ENCODE measurements around the gene BICRA. TPM values are rescaled to one million over a fixed set of nuclear protein-coding genes. Genes with fewer than 3 reads are reported as not detected.

The BICRA gene
- total and polyA plus RNA-seq, 2 donors (not counting 1 experiment from before 2014, with no cell fraction given), result 14.1 to 34.7 TPM

- WGBS (ENCODE audit: insufficient coverage), result no CpG with 5 or more reads among the region's 1 CpG
- CTCF ChIA-PET, result no interaction called here
- peaks cover 96% of the 10 kb centered on the region for H3K79me2 ChIP-seq (ENCODE audit: control insufficient read depth, insufficient read depth, low read length)
Measured at GRCh38 chr19:47649588-47649987, 40.7 kb downstream of the BICRA start.

GRCh38 chr19:47650700-47651099 lies 41.8 kb downstream of the BICRA start:
- Mint-ChIP-seq H3K9me3 (ENCODE audit: insufficient read depth) (no peaks in the 10 kb centered on the region), H3K27me3 (no peaks in the 10 kb centered on the region), H3K4me3 (no peak overlapping the region), H3K27ac (no peak overlapping the region), H3K4me1 (peaks cover 5% of the 10 kb centered on the region)
- no peak overlapping the region for H3K9ac ChIP-seq (ENCODE audit: low read length)
- DNase-seq (no peak), ATAC-seq (ENCODE audit: low read depth) (no peak)
- no peak overlapping the region for H3K4me3 ChIP-seq (ENCODE audit: control extremely low read depth in 1 of 5, extremely low read depth in 1 of 5, insufficient read depth in 1 of 5, low read depth in 2 of 5, low read length in 4 of 5)
- H3K27me3 ChIP-seq (replicated peaks in 1 of 4; ENCODE audit: control extremely low read depth in 1 of 4, control insufficient read depth in 3 of 4, insufficient read depth in 4 of 4, low read length in 3 of 4), result no peaks in the 10 kb centered on the region
- WGBS (ENCODE audit: insufficient coverage), result 97% methylated on average over 7 of the region's 7 CpGs
- peaks cover 86% of the 10 kb centered on the region for H4K20me1 ChIP-seq (ENCODE audit: control insufficient read depth, insufficient read depth, low read length, poor library complexity, severe bottlenecking)
- H3K27ac ChIP-seq (ENCODE audit: low read length in 2 of 2), result no peak overlapping the region
- POLR2A ChIA-PET, result no interaction called here
- peaks cover 0 to 26% of the 10 kb centered on the region in 2 experiments for H3K36me3 ChIP-seq (replicated peaks in 1 of 2; ENCODE audit: control extremely low read depth in 1 of 2, control insufficient read depth in 1 of 2, extremely low read depth in 1 of 2, insufficient read depth in 2 of 2, low read length in 1 of 2)
- intact Hi-C loops (cut with micrococcal nuclease), result no loop called here
- peaks cover 93% of the 10 kb centered on the region for H3K79me2 ChIP-seq (ENCODE audit: control insufficient read depth, insufficient read depth, low read length)
- no peak for TF ChIP-seq CTCF (IDR thresholded peaks at IDR 0.05)
- TF ChIP-seq EZH2 (IDR thresholded peaks at IDR 0.05; ENCODE audit: borderline replicate concordance, insufficient read depth, low read depth, low read length, poor library complexity, severe bottlenecking), result no peak
- no peak overlapping the region for H3K4me2 ChIP-seq (replicated peaks; ENCODE audit: low read depth, low read length, poor library complexity, severe bottlenecking)
- CTCF ChIA-PET, result no interaction called here
- H3K9me3 ChIP-seq (ENCODE audit: control extremely low read depth in 1 of 3, control insufficient read depth in 2 of 3, insufficient read depth in 1 of 3, low read length in 2 of 3), result peaks cover 0 to 3% (median 0%) of the 10 kb centered on the region in 3 donors
- H2AFZ ChIP-seq (ENCODE audit: insufficient read depth, low read depth, low read length, poor library complexity, severe bottlenecking), result no peak overlapping the region
- no peaks in the 10 kb centered on the region for H3K4me1 ChIP-seq (ENCODE audit: control insufficient read depth in 2 of 2, insufficient read depth in 2 of 2, low read length in 2 of 2)

More at GRCh38 chr19:47649588-47649987, 40.7 kb downstream of the BICRA start:
- Mint-ChIP-seq H3K4me1 (peaks cover 13% of the 10 kb centered on the region), H3K27ac (no peak overlapping the region), H3K9me3 (ENCODE audit: insufficient read depth) (no peaks in the 10 kb centered on the region), H3K4me3 (no peak overlapping the region), H3K27me3 (no peaks in the 10 kb centered on the region)
- Histone ChIP-seq H3K36me3 (replicated peaks in 1 of 2; ENCODE audit: control extremely low read depth in 1 of 2, control insufficient read depth in 1 of 2, extremely low read depth in 1 of 2, insufficient read depth in 2 of 2, low read length in 1 of 2) (peaks cover 0 to 29% of the 10 kb centered on the region in 2 experiments), H3K27ac (ENCODE audit: low read length in 2 of 2) (no peak overlapping the region), H3K4me3 (ENCODE audit: control extremely low read depth in 1 of 5, extremely low read depth in 1 of 5, insufficient read depth in 1 of 5, low read depth in 2 of 5, low read length in 4 of 5) (no peak overlapping the region), H3K4me2 (replicated peaks; ENCODE audit: low read depth, low read length, poor library complexity, severe bottlenecking) (no peak overlapping the region), H3K9ac (ENCODE audit: low read length) (no peak overlapping the region), H3K27me3 (replicated peaks in 1 of 4; ENCODE audit: control extremely low read depth in 1 of 4, control insufficient read depth in 3 of 4, insufficient read depth in 4 of 4, low read length in 3 of 4) (no peaks in the 10 kb centered on the region), H4K20me1 (ENCODE audit: control insufficient read depth, insufficient read depth, low read length, poor library complexity, severe bottlenecking) (peaks cover 90% of the 10 kb centered on the region), H3K9me3 (ENCODE audit: control extremely low read depth in 1 of 3, control insufficient read depth in 2 of 3, insufficient read depth in 1 of 3, low read length in 2 of 3) (peaks cover 0 to 3% (median 0%) of the 10 kb centered on the region in 3 donors), H3K4me1 (ENCODE audit: control insufficient read depth in 2 of 2, insufficient read depth in 2 of 2, low read length in 2 of 2) (peaks cover 0 to 2% of the 10 kb centered on the region in 2 donors), H2AFZ (ENCODE audit: insufficient read depth, low read depth, low read length, poor library complexity, severe bottlenecking) (no peak overlapping the region)
- ATAC-seq (ENCODE audit: low read depth) (no peak), DNase-seq (no peak)
- POLR2A ChIA-PET, result no interaction called here
- no peak for TF ChIP-seq EZH2 (IDR thresholded peaks at IDR 0.05; ENCODE audit: borderline replicate concordance, insufficient read depth, low read depth, low read length, poor library complexity, severe bottlenecking)
- TF ChIP-seq CTCF (IDR thresholded peaks at IDR 0.05), result no peak
- intact Hi-C loops (cut with micrococcal nuclease), result no loop called here
